GM18517 (cell line): Measurements from ENCODE around the gene MTM1.

Experiments used
- ATAC-seq: cut with Tn5 transposase; IDR thresholded peaks from one replicate; pipeline ENCODE4 v1.9.1; 2021; ENCODE audit warnings: mild to moderate bottlenecking, moderate library complexity; ENCODE audit not compliant: unreplicated experiment

The MTM1 gene

GRCh38 chrX:150568320-150569154 lies at the start of gene MTM1:
Gene MTM1 (plus strand): TSS chrX:150568621. CDS start chrX:150592615, 23,994 bp downstream.
- ATAC-seq = peak; percentile 96

- ATAC-seq = no peak
These were observed 45.9 kb upstream of the MTM1 start for GRCh38 chrX:150522494-150522893.

GRCh38 chrX:150525061-150525919 lies 43.1 kb upstream of the MTM1 start:
- ATAC-seq = no peak

- ATAC-seq = no peak
These were observed 41.7 kb upstream of the MTM1 start for GRCh38 chrX:150526692-150527091.

DNA sequence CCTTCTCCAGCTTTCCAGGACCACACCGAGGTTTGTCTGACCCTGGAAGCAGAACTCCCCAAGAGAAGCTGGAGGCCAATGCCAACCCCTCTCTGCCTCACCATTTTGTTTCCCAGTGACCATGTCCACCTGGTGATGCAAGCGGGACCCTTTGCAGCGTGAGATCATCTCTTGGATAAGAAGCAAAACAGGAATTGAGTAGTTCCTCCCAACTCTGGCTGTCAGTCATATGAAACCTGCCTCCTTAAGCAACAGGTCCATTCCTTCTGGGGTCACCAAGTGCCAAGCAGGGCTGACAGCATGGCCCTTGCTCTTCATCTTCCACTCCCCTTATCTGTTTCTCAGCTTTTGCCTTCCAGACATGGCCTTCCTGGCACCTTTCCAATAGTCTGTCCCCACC lies 41.3 kb upstream of the MTM1 start:
- no peak for ATAC-seq

DNA sequence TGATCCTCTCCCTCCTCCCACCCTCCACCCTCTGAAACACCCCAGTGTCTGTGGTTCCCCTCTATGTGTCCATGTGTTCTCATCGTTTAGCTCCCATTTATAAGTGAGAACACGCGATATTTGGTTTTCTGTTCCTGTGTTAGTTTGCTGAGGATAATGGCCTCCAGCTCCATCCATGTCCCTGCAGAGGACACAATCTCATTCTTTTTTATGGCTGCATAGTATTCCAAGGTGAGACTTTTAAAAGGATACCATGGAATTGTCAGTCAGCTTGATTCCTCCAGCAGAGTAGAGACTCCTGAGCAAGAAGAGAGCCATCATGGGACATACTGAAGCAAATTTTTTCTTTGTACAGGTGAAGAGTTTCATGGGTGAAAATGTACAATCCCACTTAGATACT lies 38.8 kb upstream of the MTM1 start:
- no peak for ATAC-seq

DNA sequence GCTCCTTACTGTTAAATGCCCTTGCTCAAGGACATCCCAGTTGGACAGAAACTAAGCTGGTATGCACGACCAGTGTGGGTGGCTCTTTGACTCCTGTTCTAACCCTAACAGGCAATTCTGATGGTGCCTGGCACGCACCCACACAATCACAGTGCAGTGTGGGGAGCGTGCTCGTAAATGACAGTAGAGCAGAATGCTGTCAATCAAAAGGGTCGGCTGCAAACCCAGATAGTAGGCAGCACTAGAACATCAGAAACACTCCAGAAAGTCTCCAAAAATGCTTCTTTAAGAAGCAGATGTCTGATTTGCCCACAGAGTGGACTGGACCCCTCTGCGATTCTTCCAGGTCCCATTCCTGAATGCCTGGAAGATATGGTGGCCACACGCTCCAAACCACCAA lies 37.6 kb upstream of the MTM1 start:
- ATAC-seq = no peak

DNA sequence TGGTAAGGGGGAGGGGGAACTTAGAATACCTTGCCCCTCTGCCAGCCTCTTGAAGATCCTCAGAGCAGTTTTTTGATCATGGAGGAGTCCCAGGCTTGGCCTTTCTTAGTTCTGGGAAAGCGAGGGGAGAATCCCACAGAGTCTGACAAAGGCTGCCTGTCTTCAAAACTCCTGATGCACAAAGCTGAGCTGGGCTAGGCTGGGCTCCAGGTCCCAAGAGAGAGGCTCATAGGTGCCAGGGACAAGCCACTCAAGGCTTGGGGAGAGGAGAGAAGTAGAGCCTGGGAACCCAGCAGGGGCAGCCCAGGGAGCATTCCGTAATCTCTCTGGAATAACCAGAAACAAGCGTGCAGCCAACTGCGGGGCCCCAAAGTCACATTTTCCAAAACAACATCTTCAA lies 37.0 kb upstream of the MTM1 start:
- ATAC-seq = no peak

DNA sequence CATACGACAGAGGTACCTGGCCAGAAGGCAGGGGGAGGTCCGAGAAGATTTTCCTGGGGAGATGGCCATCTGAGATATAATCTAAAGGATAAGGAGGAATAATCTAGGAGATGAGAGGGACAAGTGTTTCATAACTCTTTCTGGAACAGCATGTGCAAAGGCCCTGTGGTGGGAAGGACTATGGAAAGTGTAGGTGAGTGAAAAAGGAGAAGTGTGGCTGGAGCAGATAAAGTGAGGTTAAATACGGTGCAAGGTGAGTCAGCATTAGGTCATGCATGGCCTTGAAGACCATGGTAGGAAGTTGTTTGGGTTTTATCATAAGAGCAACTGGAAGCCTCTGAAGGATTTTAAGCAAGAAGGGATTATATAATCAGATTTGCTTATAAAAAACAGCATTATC lies 34.6 kb upstream of the MTM1 start:
- ATAC-seq = no peak

- ATAC-seq = no peak
These were observed 31.8 kb upstream of the MTM1 start for GRCh38 chrX:150536455-150537116.

- no peak for ATAC-seq
These were observed 30.6 kb upstream of the MTM1 start for GRCh38 chrX:150537851-150538250.

DNA sequence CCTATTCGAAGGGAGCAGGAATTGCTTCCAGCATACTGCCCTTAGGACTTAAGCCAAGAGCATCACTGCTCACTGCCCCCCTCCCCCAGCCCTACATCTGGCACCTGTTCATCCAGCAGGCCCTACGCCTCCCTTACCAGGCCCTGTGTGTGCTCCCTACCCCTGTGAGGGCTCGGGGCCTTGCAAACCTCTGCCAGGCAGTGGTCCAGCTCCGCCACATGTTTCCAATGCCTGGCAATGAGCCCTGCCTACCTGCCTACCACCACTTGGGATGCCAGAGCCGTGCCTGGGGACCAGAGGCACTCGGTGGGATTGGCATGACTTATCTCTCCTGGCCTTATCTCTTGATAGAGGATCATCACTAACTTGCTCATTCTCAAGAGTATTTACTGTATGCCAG lies 27.5 kb upstream of the MTM1 start:
- no peak for ATAC-seq

- ATAC-seq = peak; percentile 48
These were observed 25.6 kb upstream of the MTM1 start for GRCh38 chrX:150542846-150543229.

GRCh38 chrX:150543230-150544155 lies 24.9 kb upstream of the MTM1 start:
- ATAC-seq = peak; percentile 60

DNA sequence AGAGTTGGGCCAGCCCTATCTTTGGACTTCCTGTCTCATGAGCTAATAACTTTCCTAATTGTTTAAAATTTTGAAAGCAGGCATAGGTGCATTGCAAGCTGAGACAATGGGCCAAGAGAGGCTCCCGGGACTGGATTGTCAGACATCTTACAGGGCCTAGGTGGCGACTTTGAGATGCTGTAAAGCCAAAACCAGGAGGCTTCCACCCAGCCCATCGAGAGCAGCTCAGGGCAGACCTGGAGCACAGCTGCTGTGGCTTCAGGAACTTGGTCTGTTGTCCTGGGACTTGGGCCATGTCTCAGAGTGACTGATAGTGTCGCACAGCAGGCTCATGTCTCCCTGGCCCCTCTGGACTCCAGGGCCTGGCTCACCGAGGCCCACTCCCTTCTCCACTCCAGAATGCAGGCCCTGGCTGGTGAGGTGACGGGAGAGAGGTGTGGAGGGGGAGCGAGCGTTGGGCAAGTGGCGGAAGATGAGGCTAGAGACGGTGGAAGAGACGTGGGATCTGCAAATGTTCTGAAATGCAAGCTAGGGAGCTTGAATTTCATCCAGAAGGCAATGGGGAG lies 24.1 kb upstream of the MTM1 start:
- ATAC-seq = no peak

DNA sequence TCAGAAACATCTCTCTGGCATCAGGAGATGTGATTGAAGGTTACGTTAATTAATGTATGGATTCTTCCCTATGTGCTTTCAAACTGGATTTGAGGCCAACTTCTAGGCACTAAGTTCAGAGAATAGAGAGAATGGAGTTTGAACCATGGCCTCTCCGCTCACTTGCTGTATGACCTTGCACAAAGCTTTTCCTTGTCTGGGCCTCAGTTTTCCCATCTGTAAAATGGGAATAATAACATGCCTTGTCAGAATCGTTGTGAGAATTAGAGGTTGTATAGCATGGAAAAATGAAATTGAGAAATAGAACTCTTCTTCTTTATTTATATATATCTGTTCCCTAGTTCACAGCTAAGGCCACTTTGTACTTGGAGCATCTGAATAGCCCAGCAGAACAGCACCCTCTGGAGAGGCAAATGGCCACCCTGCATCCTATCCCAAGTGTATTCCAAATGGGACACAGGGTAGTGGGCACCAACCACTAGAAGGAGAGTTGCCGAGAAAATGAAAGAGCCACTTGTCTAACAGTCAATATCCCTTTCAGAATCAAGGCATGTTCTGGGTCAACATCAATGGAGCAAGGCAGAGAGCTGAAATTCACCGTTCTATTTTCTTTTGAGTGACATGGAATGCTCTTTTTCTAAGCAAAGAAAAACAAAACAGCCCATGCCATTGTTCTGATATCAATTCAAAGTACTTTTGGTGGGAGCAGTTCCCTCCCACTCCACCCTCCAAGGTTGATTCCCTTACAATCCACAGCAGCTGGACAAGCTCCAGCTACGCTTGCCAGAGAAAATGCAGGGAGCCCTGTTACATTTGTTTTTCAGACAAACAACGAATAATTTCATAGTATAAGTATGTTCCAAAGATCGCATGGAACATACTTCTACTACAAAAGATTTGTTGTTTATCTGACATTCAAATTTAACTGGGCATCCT lies 23.3 kb upstream of the MTM1 start:
- no peak for ATAC-seq

DNA sequence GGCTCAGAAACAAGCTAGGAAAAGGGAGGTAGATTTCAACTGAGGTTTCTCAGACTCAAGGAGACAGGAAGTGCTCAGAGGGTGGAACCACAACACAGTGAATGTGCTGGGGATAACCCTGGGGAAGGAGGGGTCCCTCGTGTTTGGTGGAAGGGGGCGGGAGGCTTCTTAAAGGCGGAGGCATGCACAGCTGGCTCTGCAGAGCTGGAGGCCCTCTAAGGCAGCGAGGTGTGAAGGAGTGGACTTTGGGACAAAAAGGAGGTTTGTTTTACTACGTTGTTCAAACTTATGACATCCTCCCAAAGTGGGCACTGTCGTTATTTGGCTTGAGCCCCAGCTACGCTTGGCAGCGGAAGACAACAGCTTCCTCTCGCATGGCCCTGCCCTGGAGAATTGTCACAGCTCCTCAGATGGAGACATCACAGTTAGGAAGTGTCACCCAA lies 21.7 kb upstream of the MTM1 start:
- ATAC-seq = no peak

- ATAC-seq = no peak
These were observed 20.9 kb upstream of the MTM1 start for GRCh38 chrX:150547375-150548115.
